Body of pancreas (tissue), 4 donors: ENCODE results near the gene GET3.

Experiments used
- POLR2A ChIP-seq, 3 donors: fragments of 450-650 bp; IDR thresholded peaks; one replicate each; pipeline ENCODE4 v1.6.1; 2016; ENCODE audit warnings: antibody characterized with exemption in 3 of 3, mild to moderate bottlenecking in 2 of 3
- TF ChIP-seq, protein P1 (sequence below), 7 experiments: fragments of 450-650 bp in 4 of 7; fragments of 200-600 bp in 3 of 7; sonication (generic) in 3 of 7; IDR thresholded peaks; one replicate each; pipeline ENCODE4 v1.5.1; 2016 to 2019; ENCODE audit warnings: antibody characterized with exemption in 7 of 7

DNA sequence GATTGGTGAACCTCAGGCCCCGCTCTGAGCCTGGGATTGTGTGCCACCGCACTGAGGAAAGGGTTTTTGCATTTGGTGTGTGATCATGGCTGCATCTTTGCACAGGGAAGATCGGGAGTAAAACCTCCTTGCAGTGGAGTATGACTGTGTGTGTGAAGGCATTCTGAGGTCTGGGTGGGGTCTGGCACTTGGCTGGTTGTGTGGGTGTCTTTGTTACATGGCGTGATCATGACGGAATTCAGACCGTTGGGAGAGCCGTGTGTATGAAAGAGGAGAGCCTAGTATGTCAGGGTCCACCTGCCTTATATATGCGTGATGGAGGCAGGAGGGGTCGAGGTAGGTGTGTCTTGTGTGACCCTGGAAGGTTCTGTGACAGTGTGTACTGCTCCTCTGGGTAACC is 13.6 kb downstream of the GET3 start:
- TF ChIP-seq, protein P1, sequence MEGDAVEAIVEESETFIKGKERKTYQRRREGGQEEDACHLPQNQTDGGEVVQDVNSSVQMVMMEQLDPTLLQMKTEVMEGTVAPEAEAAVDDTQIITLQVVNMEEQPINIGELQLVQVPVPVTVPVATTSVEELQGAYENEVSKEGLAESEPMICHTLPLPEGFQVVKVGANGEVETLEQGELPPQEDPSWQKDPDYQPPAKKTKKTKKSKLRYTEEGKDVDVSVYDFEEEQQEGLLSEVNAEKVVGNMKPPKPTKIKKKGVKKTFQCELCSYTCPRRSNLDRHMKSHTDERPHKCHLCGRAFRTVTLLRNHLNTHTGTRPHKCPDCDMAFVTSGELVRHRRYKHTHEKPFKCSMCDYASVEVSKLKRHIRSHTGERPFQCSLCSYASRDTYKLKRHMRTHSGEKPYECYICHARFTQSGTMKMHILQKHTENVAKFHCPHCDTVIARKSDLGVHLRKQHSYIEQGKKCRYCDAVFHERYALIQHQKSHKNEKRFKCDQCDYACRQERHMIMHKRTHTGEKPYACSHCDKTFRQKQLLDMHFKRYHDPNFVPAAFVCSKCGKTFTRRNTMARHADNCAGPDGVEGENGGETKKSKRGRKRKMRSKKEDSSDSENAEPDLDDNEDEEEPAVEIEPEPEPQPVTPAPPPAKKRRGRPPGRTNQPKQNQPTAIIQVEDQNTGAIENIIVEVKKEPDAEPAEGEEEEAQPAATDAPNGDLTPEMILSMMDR (IDR thresholded peaks at IDR 0.05) = no peak
- no peak for TF ChIP-seq POLR2A (IDR thresholded peaks at IDR 0.05)
